Esophagus squamous epithelium (tissue), 4 donors: ENCODE data around the gene STK26.

ENCODE experiments used
- POLR2A ChIP-seq, 4 donors: fragments of 450-650 bp; IDR thresholded peaks; one replicate each; pipeline ENCODE4 v1.6.1; 2017; ENCODE audit warnings: antibody characterized with exemption in 4 of 4, mild to moderate bottlenecking in 4 of 4, moderate library complexity in 3 of 4
- TF ChIP-seq, protein P1 (sequence below), 6 experiments: fragments of 450-650 bp in 4 of 6; fragments of 200-600 bp in 2 of 6; sonication (generic) in 2 of 6; IDR thresholded peaks; one replicate each; pipeline ENCODE4 v1.5.1; 2016 to 2019; ENCODE audit warnings: antibody characterized with exemption in 6 of 6, mild to moderate bottlenecking in 4 of 6, moderate library complexity in 4 of 6

DNA sequence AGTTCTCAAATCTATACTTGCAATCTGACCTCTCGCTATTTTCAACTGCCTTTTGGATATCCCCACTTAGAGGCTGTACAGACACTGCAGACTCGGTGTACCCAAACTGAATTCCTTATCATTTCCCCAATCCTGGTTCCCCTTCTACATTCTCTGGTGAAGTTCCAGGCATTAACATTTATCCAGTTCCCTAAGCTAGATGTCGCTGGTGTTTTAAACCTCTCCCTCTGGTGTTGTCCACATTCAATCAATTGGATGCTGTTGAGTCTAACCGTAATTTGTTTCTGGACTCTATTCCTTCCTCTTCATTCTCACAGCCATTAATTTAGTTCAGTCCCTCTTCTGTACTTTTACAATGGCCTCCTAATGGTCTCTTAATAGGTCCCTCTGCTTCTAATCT is 7.2 kb upstream of the STK26 start:
- TF ChIP-seq, protein P1, sequence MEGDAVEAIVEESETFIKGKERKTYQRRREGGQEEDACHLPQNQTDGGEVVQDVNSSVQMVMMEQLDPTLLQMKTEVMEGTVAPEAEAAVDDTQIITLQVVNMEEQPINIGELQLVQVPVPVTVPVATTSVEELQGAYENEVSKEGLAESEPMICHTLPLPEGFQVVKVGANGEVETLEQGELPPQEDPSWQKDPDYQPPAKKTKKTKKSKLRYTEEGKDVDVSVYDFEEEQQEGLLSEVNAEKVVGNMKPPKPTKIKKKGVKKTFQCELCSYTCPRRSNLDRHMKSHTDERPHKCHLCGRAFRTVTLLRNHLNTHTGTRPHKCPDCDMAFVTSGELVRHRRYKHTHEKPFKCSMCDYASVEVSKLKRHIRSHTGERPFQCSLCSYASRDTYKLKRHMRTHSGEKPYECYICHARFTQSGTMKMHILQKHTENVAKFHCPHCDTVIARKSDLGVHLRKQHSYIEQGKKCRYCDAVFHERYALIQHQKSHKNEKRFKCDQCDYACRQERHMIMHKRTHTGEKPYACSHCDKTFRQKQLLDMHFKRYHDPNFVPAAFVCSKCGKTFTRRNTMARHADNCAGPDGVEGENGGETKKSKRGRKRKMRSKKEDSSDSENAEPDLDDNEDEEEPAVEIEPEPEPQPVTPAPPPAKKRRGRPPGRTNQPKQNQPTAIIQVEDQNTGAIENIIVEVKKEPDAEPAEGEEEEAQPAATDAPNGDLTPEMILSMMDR (IDR thresholded peaks at IDR 0.05): no peak
- TF ChIP-seq POLR2A (IDR thresholded peaks at IDR 0.05): no peak
